Body of pancreas (tissue), 4 donors: ENCODE measurements around the gene COMMD9. TPM values are rescaled to one million over a fixed set of nuclear protein-coding genes. Genes with fewer than 3 reads are reported as not detected.

ENCODE experiments used
- ATAC-seq: fragments of 150-250 bp; one replicate; pipeline ENCODE4 v1.9.1; 2016
- DNase-seq, 4 donors: peaks; one replicate each; pipeline ENCODE4 v3.0.0-alpha.2; 2019
- H3K27ac ChIP-seq, 4 donors: fragments of 200-600 bp; sonication (generic); 1 replicate in 3 of 4; 2 replicates in 1 of 4; pipeline versions ENCODE4 v1.5.1 to v1.6.1; 2016 to 2019; ENCODE audit warnings: mild to moderate bottlenecking in 1 of 4, mixed read lengths in 1 of 4, moderate library complexity in 1 of 4
- H3K27me3 ChIP-seq, 2 donors: fragments of 200-600 bp; sonication (generic); one replicate each; pipeline ENCODE4 v1.6.0; 2016; ENCODE audit warnings: mild to moderate bottlenecking in 1 of 2
- H3K36me3 ChIP-seq, 2 donors: fragments of 200-600 bp; sonication (generic); replicated peaks in 1 of 2; 2 replicates each; pipeline ENCODE4 v1.5.1; 2016; ENCODE audit warnings: low read depth in 2 of 2; ENCODE audit not compliant: insufficient read depth in 1 of 2
- H3K4me1 ChIP-seq: fragments of 200-600 bp; sonication (generic); one replicate; pipeline ENCODE4 v1.6.0; 2016
- H3K4me3 ChIP-seq, 2 donors: fragments of 200-600 bp; sonication (generic); 1 replicate in 1 of 2; 2 replicates in 1 of 2; pipeline ENCODE4 v1.5.1; 2016 to 2019
- H3K9me3 ChIP-seq, 3 donors: fragments of 200-600 bp; sonication (generic); 1 replicate in 2 of 3; 2 replicates in 1 of 3; pipeline ENCODE4 v1.5.1; 2016
- POLR2A ChIP-seq, 3 donors: fragments of 450-650 bp; IDR thresholded peaks; one replicate each; pipeline ENCODE4 v1.6.1; 2016; ENCODE audit warnings: antibody characterized with exemption in 3 of 3, mild to moderate bottlenecking in 2 of 3
- WGBS, 2 donors: methylation state at CpG; one replicate each; pipeline ENCODE4 v1.1.5; 2017; 5-methylcytosine and 5-hydroxymethylcytosine counted together
- intact Hi-C: fragments of 100-400 bp; cut with DNase I; formaldehyde crosslinking; loops from one replicate; pipeline ENCODE4 v1.15.1; 2023
- total RNA-seq, 2 donors: library from RNA; depleted of rRNA; stranded (reverse); fragments of >200 nt; gene quantifications; one replicate each; pipeline ENCODE4 v1.1.0, GENCODE V29; 2016
- TF ChIP-seq, protein P1 (sequence below), 7 experiments: fragments of 450-650 bp in 4 of 7; fragments of 200-600 bp in 3 of 7; sonication (generic) in 3 of 7; IDR thresholded peaks; one replicate each; pipeline ENCODE4 v1.5.1; 2016 to 2019; ENCODE audit warnings: antibody characterized with exemption in 7 of 7

Gene COMMD9
- total RNA-seq, 2 donors from 2014 or later = 26.4 to 28.5 TPM

DNA sequence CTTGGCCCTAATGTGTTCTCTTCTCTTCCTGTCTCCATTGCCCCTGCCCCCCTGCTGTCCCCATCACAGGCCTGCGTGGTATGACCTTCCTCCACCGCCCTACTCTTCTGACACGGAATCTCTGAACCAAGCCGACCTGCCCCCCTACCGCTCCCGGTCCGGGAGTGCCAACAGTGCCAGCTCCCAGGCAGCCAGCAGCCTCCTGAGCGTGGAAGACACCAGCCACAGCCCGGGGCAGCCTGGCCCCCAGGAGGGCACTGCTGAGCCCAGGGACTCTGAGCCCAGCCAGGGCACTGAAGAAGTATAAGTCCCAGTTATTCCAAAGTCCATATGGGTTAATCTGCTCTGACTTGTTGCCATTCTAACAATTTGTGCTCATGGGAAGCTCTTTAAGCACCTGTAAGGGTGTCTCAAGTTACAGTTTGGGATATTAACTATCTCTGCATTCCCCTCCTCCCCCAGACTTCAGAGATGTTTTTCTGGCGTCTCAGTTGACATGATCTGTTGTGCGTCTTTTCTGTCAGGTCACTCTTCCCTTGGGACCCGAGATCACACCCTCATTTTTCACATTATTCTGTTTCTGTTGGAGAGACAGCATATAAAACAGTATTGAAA, 60.0 kb downstream of the COMMD9 start:
- H3K9me3 ChIP-seq = no peaks in the 10 kb centered on the region
- no peak overlapping the region for H3K27ac ChIP-seq
- H3K27me3 ChIP-seq = no peaks in the 10 kb centered on the region
- ATAC-seq (no peak), DNase-seq (no peak)
- intact Hi-C loops = no loop called here
- TF ChIP-seq, protein P1, sequence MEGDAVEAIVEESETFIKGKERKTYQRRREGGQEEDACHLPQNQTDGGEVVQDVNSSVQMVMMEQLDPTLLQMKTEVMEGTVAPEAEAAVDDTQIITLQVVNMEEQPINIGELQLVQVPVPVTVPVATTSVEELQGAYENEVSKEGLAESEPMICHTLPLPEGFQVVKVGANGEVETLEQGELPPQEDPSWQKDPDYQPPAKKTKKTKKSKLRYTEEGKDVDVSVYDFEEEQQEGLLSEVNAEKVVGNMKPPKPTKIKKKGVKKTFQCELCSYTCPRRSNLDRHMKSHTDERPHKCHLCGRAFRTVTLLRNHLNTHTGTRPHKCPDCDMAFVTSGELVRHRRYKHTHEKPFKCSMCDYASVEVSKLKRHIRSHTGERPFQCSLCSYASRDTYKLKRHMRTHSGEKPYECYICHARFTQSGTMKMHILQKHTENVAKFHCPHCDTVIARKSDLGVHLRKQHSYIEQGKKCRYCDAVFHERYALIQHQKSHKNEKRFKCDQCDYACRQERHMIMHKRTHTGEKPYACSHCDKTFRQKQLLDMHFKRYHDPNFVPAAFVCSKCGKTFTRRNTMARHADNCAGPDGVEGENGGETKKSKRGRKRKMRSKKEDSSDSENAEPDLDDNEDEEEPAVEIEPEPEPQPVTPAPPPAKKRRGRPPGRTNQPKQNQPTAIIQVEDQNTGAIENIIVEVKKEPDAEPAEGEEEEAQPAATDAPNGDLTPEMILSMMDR (IDR thresholded peaks at IDR 0.05) = no peak
- TF ChIP-seq POLR2A (IDR thresholded peaks at IDR 0.05) = no peak
- no peak overlapping the region for H3K4me3 ChIP-seq
- H3K36me3 ChIP-seq = no peaks in the 10 kb centered on the region
- 85 to 90% methylated on average over 12 of the region's 12 CpGs for WGBS, 2 donors
- no peaks in the 10 kb centered on the region for H3K4me1 ChIP-seq

DNA sequence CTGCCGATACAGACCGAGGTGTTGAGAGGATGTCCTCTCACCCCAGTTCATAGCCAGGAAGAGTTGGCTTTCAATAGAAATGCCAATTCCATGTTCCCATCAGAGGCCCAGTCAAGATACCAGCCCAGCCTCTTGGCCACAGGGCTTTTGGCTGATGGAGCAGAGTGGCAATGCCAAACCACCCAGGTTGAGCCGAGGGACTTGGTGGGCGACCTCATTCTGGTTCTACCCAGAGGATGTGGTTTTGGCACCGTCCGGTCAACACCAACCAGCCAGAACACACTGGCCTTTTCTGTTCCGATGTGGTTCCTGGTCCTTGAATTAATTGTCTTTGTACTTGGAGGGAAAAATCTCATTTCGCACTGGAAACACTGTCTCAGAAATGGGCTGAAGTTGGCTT, 60.5 kb downstream of the COMMD9 start:
- H3K4me1 ChIP-seq = no peaks in the 10 kb centered on the region
- intact Hi-C loops = no loop called here
- TF ChIP-seq, protein P1 (IDR thresholded peaks at IDR 0.05) = no peak
- no peak for TF ChIP-seq POLR2A (IDR thresholded peaks at IDR 0.05)
- H3K4me3 ChIP-seq = no peak overlapping the region
- ATAC-seq (no peak), DNase-seq (no peak)
- H3K36me3 ChIP-seq = no peaks in the 10 kb centered on the region
- no peak overlapping the region for H3K27ac ChIP-seq
- 88 to 90% methylated on average over 8 of the region's 8 CpGs for WGBS, 2 donors
- no peaks in the 10 kb centered on the region for H3K27me3 ChIP-seq
- H3K9me3 ChIP-seq = no peaks in the 10 kb centered on the region

DNA sequence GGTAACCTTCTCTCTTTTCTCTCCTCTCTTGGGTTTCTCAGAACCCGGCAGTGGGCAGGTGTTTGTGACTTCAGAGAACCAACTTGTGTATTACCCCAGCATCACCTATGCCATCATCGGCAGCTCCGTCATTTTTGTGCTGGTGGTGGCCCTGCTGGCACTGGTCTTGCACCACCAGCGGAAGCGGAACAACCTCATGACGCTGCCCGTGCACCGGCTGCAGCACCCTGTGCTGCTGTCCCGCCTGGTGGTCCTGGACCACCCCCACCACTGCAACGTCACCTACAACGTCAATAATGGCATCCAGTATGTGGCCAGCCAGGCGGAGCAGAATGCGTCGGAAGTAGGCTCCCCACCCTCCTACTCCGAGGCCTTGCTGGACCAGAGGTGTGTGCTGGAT, 62.2 kb downstream of the COMMD9 start:
- no peak for DNase-seq
- Histone ChIP-seq H3K36me3 (no peaks in the 10 kb centered on the region), H3K27ac (no peak overlapping the region), H3K4me1 (no peaks in the 10 kb centered on the region), H3K27me3 (no peaks in the 10 kb centered on the region), H3K9me3 (no peaks in the 10 kb centered on the region), H3K4me3 (no peak overlapping the region)
- WGBS, 2 donors = 93 to 95% methylated on average over 15 of the region's 15 CpGs
- TF ChIP-seq, protein P1 (IDR thresholded peaks at IDR 0.05) = no peak
- no peak for TF ChIP-seq POLR2A (IDR thresholded peaks at IDR 0.05)
- intact Hi-C loops = no loop called here
- ATAC-seq = no peak

DNA sequence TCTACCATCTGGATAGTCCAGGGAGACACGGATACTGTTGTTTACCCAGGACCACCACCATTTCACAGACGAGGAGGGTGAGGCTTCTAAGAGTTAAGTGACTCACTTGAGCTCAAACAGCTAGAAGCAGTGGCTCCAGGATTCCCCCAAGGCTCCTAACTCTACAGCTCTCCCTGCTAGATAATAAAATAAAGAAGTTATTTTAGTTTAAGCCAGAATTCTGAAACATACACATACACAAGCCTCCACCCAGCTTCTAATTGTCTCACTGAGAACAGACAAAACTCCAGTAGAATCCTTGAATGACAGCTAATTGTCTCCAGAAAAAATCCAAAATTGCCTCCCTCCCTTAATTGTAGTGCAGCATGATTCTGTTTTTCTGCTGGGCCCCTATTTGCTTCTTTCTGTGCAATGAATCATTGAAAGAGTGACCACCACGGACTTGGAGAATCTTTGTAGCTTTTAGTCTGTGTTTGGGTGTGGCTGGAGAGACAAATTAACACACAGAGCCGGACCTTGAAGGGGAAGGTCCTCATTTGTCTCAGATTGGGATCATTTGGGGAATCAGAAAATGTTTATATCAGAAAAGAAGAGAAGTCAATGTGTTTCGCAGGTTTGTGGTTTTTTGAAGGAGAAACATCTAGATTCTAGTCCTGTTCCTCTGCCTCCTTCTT, 64.9 kb downstream of the COMMD9 start:
- no peaks in the 10 kb centered on the region for H3K27me3 ChIP-seq
- ATAC-seq (no peak), DNase-seq (no peak)
- H3K27ac ChIP-seq = no peak overlapping the region
- H3K4me1 ChIP-seq = no peaks in the 10 kb centered on the region
- H3K9me3 ChIP-seq = peaks cover 0 to 5% (median 0%) of the 10 kb centered on the region in 3 donors
- intact Hi-C loops = no loop called here
- no peak for TF ChIP-seq POLR2A (IDR thresholded peaks at IDR 0.05)
- TF ChIP-seq, protein P1 (IDR thresholded peaks at IDR 0.05) = no peak
- H3K4me3 ChIP-seq = no peak overlapping the region
- no peaks in the 10 kb centered on the region for H3K36me3 ChIP-seq
- WGBS, 2 donors = 57 to 69% methylated on average over 5 of the region's 5 CpGs
